IMR-90 (cell line): Measurements from ENCODE around the gene BACH1.

ENCODE experiments used
- CHD1 ChIP-seq: IDR thresholded peaks from 2 replicates; pipeline ENCODE4 v1.6.1; 2012; ENCODE audit warnings: low read depth, low read length, improper control_type of control experiment
- CTCF ChIP-seq: conservative IDR thresholded peaks from 2 replicates; pipeline ENCODE4 v1.5.1; 2012; ENCODE audit warnings: mild to moderate bottlenecking, low read depth, low read length, improper control_type of control experiment
- POLR2A ChIP-seq: IDR thresholded peaks from 2 replicates; pipeline ENCODE4 v1.6.1; 2012; ENCODE audit warnings: mild to moderate bottlenecking, low read depth, low read length
- RAD21 ChIP-seq: IDR thresholded peaks from 2 replicates; pipeline ENCODE4 v1.6.1; 2012; ENCODE audit warnings: low read length, improper control_type of control experiment
- RCOR1 ChIP-seq: IDR thresholded peaks from 2 replicates; pipeline ENCODE4 v1.6.1; 2012; ENCODE audit warnings: mild to moderate bottlenecking, low read length, improper control_type of control experiment; ENCODE audit not compliant: insufficient replicate concordance
- RFX5 ChIP-seq: IDR thresholded peaks from 2 replicates; pipeline ENCODE4 v1.8.0; 2012; ENCODE audit warnings: low read depth, mild to moderate bottlenecking, low read length, moderate library complexity
- SMC3 ChIP-seq: fragments of 150-350 bp; IDR thresholded peaks from 2 replicates; pipeline ENCODE4 v1.6.1; 2016; ENCODE audit warnings: low read depth, mild to moderate bottlenecking, antibody characterized with exemption, low read length, moderate library complexity
- TF ChIP-seq, protein P1 (sequence below): fragments of 150-350 bp; IDR thresholded peaks from 2 replicates; pipeline ENCODE4 v1.6.1; 2017; ENCODE audit warnings: mild to moderate bottlenecking, antibody characterized with exemption, low read length, low read depth

GRCh38 chr21:29367335-29367734 lies 68.6 kb downstream of the BACH1 start:
- TF ChIP-seq, protein P1, sequence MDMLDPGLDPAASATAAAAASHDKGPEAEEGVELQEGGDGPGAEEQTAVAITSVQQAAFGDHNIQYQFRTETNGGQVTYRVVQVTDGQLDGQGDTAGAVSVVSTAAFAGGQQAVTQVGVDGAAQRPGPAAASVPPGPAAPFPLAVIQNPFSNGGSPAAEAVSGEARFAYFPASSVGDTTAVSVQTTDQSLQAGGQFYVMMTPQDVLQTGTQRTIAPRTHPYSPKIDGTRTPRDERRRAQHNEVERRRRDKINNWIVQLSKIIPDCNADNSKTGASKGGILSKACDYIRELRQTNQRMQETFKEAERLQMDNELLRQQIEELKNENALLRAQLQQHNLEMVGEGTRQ = no peak
- TF ChIP-seq RFX5 = no peak
- no peak for TF ChIP-seq CTCF
- no peak for TF ChIP-seq RCOR1
- TF ChIP-seq SMC3 = no peak
- TF ChIP-seq CHD1 = no peak
- no peak for TF ChIP-seq POLR2A
- no peak for TF ChIP-seq RAD21
